ENCODE data around the gene CTTNBP2NL. TPM values are rescaled to one million over a fixed set of nuclear protein-coding genes. Genes with fewer than 3 reads are reported as not detected.

The CTTNBP2NL gene
- total RNA-seq, 1 donor from 2014 or later = 25.2 TPM

DNA sequence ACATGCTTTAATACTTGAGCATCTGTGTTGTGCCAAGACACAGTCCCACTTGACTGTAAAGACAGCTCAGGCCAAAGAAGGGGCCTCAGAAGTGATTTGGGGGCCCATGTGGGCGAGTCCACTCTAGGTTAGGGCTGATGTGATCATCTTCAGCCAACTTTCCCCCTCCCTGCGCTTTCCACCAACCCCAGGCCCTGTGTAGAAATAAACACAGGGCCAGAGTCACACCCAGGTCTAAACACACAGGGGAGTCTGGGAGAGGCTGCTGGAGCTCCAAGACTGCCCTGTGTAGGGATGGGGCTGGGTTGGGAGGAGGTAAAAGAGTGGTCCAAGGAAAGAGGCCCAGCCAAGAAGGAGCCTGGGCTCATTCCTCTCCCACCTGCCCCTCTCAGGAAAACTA lies 110.3 kb downstream of the CTTNBP2NL start:
- DNase-seq (ENCODE audit: low read depth, low spot score) = no peak

DNA sequence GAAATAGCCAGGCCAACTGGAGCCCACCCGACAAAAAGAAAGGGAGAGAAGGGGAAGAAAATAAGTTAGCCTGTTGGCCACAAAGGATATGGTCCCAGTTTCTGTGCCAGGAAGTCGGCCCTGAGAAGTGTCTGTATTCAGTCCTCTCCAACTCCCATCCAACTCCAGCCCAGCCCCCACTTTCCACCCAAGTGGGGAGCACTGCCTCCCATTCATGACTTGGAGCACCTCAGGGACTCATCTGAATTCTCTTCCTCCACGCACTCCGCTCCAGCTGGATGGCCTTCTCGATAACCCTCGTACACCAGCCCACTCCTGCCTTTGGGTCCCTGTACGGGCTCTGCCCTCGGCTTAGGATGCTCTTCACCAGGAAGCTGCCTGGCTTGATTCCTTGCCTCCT lies 110.7 kb downstream of the CTTNBP2NL start:
- no peak for DNase-seq (ENCODE audit: low read depth, low spot score)

DNA sequence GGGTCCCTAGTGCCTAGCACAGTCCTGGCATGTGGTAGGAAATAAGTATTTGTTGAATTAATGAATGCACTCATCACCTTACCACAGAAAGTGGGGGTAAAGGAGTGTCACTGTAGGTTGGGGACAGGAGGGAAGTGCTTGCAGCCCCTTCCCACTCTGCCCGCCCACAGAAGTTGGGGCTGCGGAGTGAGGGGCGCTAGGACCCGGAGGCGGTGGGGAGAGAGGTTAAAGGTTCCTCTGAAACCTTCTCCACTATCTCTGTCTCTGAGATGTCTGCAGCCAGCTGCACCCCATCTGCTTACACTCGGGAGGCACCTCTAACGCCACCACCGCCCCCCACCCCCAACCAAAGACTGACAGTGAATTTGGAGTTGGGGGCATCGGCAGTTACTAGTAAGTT lies 111.3 kb downstream of the CTTNBP2NL start:
- DNase-seq (ENCODE audit: low read depth, low spot score) = no peak

DNA sequence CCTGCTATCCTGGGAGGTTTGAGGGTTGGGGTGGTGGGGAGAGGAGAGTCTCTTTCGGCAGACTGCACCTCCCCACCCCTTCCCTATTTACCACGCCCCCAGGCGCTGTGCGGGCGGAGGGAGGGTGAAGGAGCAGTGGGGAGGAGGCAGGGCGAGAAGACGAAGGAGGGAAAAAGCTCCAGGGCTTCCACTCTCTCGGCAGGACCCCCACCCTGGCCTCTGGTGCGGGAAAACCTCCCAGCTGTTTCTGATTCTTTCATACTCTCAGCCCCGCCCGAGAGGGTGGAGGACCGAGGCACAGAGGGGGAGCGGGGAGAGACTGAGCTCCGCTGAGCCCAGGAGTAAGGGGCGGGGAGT lies 111.9 kb downstream of the CTTNBP2NL start:
- no peak for DNase-seq (ENCODE audit: low read depth, low spot score)

DNA sequence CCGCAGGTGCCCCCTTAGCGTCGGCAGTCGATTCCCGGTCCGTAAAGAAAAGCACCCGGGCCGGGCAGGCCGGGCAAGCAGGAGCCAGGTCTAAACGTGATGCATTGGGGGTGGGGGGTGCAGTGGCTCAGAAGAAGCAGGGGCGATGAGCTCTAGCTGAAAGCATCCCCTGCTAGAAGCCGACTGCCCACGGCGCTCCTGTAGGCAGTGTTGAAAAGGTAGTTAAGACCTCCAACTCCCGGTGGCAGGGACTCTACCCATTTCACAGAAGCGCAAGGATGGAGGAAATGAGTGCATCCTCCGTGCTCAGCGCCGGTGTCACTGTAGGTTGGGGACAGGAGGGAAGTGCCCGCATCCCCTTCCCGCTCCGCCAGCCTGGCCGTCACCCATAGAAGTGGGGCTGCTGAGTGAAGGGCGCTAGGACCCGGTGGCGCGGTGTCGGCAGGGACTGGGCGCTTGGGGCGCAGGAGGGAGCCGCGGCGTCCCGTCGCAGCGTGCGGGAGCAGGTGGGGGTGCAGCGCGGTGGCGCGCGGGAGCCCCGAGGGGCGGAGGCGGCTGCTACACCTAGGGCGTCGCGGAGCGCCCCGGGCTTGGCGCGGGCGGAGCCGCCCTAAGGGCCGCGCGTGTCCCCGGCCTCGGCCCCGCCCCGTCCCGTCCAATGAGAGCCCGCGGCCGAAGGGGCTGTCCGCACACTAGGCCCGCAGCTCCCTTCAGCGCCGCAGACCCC lies 112.4 kb downstream of the CTTNBP2NL start, which contains the start of gene WNT2B:
Gene WNT2B (plus strand): TSS at position 688 of the 727 bp plus-strand sequence. CDS start 298 bp downstream, outside the sequence.
- no peak for DNase-seq (ENCODE audit: low read depth, low spot score)

DNA sequence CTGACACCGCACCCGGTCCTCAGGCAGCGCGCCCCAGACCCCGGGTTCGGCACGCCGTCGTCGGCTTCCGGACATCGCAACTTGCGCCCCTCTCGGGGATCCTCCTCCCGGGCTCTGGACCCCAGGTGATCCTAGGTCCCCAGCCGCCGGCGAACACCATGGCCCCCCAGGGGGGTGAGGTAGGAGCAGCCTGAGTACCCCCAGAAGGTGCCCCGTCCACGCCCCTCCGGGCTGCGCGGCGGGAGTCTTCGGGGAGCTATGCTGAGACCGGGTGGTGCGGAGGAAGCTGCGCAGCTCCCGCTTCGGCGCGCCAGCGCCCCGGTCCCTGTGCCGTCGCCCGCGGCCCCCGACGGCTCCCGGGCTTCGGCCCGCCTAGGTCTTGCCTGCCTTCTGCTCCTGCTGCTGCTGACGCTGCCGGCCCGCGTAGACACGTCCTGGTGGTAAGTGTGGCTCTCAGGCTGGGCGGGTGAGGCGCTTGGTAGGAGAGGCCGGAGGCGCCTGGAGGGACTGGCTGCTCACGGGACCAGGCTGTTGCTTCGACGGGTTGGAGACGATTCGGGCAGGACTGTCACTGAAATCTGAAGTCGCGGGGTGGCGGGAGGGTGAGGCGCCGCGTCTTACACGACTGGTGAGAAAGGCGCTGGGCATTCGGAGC lies 113.1 kb downstream of the CTTNBP2NL start:
- no peak for DNase-seq (ENCODE audit: low read depth, low spot score)

DNA sequence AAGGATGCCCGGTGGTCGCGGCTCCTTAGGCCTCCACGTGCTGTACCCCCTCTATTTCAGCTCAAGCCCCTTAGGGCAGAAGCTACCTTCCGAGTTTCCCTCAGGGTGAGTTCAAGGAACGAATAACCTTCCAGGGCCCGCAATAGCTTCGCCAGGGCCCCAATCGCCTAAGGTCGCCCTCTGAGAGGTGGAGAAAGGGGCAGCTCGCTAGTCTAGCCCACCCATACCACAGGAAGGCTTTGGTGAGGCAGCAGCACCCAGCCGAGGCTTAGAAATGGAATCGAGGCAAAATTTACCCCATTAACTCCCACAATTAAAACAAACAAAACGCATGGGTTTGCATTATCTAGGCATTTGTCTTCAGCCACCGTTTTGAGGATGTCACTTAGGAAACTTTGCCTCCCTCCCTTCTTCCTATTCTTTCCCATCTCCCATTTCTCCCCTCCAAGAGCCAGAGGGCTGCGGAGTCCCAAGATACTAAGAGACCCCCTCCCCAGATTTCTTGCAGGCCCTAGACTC lies 113.7 kb downstream of the CTTNBP2NL start:
- DNase-seq (ENCODE audit: low read depth, low spot score) = no peak

DNA sequence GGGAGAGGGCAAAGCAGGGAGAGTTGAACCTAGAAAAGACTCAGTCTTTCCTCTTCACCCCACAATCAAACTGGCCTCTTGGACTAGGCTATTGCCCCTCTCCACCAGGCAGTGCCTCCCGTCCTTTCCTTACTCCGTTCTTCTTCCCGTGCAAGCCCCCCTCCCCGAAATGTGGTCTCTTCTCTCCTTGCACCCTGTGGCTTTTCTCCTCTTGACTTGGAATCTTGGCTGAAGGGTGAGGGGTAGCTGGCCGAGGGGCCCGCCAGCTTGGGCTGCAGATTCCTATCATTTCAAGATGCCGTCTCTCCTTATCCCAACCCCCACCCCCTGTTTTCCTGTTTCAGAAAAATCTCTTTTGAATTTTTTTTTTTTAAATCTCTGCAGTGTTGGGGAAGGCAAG lies 114.3 kb downstream of the CTTNBP2NL start:
- no peak for DNase-seq (ENCODE audit: low read depth, low spot score)

Other genes starting within 250 kb of the CTTNBP2NL start
- 1.3 and 1.9 TPM in 2 replicates for gene WNT2B, start 112.8 kb downstream of the CTTNBP2NL start, total RNA-seq
- 17.5 and 18.9 TPM in 2 replicates for gene ST7L, start 222.9 kb downstream of the CTTNBP2NL start, total RNA-seq
- gene CAPZA1, start 223.6 kb downstream of the CTTNBP2NL start, total RNA-seq = 263 and 306 TPM in 2 replicates

Measured in pulmonary artery endothelial cell (primary cell).